IgD-negative memory B cell (primary cell): ENCODE measurements around the gene IBTK. TPM values are rescaled to one million over a fixed set of nuclear protein-coding genes. Genes with fewer than 3 reads are reported as not detected.
"Not testable (repeated sequence)": the region's sequence is repeated elsewhere in the genome, so short reads cannot be mapped to it uniquely, and the experiment has no call there.

ENCODE experiments used
- H3K27ac Mint-ChIP-seq, 3 donors: one replicate each; pipeline ENCODE4 v1.8.0; 2020 to 2022; ENCODE audit warnings: mild to moderate bottlenecking in 3 of 3, mixed read lengths in 3 of 3, moderate library complexity in 1 of 3
- H3K27me3 Mint-ChIP-seq: one replicate; pipeline ENCODE4 v1.8.0; 2021; ENCODE audit warnings: mixed read lengths
- H3K36me3 Mint-ChIP-seq: one replicate; pipeline ENCODE4 v1.8.0; 2020; ENCODE audit warnings: mild to moderate bottlenecking, mixed read lengths
- H3K4me1 Mint-ChIP-seq, 3 donors: one replicate each; pipeline ENCODE4 v1.8.0; 2020 to 2022; ENCODE audit warnings: mixed read lengths in 3 of 3, mild to moderate bottlenecking in 1 of 3
- H3K4me3 Mint-ChIP-seq, 4 donors: one replicate each; pipeline ENCODE4 v1.8.0; 2020 to 2022; ENCODE audit warnings: mild to moderate bottlenecking in 4 of 4, mixed read lengths in 4 of 4, moderate library complexity in 3 of 4
- H3K9me3 Mint-ChIP-seq, 3 donors: one replicate each; pipeline ENCODE4 v1.8.0; 2020 to 2021; ENCODE audit warnings: mixed read lengths in 3 of 3, mild to moderate bottlenecking in 1 of 3
- polyA plus RNA-seq: library from polyadenylated mRNA; unstranded; fragments of 300-500 nt; fragmentation: Illumina TruSeq; gene quantifications from one replicate; pipeline ENCODE4 v1.2.3, GENCODE V29; 2021

The IBTK gene
- polyA plus RNA-seq, 1 donor from 2014 or later: 13.1 TPM

GRCh38 chr6:82211326-82211725 is 36.2 kb downstream of the IBTK start:
- no peaks in the 10 kb centered on the region for H3K27me3 Mint-ChIP-seq
- peaks cover 0 to 1% (median 0%) of the 10 kb centered on the region in 3 donors for H3K9me3 Mint-ChIP-seq
- no peak overlapping the region for H3K4me3 Mint-ChIP-seq
- no peak overlapping the region for H3K27ac Mint-ChIP-seq
- H3K36me3 Mint-ChIP-seq: peaks cover 18% of the 10 kb centered on the region
- peaks cover 0 to 6% (median 0%) of the 10 kb centered on the region in 3 donors for H3K4me1 Mint-ChIP-seq

GRCh38 chr6:82208913-82209312 is 38.6 kb downstream of the IBTK start:
- peaks cover 21% of the 10 kb centered on the region for H3K36me3 Mint-ChIP-seq

GRCh38 chr6:82205930-82206392 is 41.6 kb downstream of the IBTK start:
- Mint-ChIP-seq H3K4me1 (peaks cover 0 to 6% (median 0%) of the 10 kb centered on the region in 3 donors), H3K4me3 (no peak overlapping the region), H3K36me3 (peaks cover 26% of the 10 kb centered on the region), H3K27me3 (no peaks in the 10 kb centered on the region), H3K27ac (peak overlapping the region in 1 of 3 donors; percentile 24), H3K9me3 (no peaks in the 10 kb centered on the region)

More at GRCh38 chr6:82208913-82209312, 38.6 kb downstream of the IBTK start:
- H3K27ac Mint-ChIP-seq: no peak overlapping the region
- H3K4me1 Mint-ChIP-seq: peaks cover 0 to 6% (median 0%) of the 10 kb centered on the region in 3 donors
- H3K27me3 Mint-ChIP-seq: no peaks in the 10 kb centered on the region
- no peaks in the 10 kb centered on the region for H3K9me3 Mint-ChIP-seq
- no peak overlapping the region for H3K4me3 Mint-ChIP-seq

GRCh38 chr6:82204020-82204419 is 43.5 kb downstream of the IBTK start:
- peaks cover 20% of the 10 kb centered on the region for H3K36me3 Mint-ChIP-seq
- no peak overlapping the region for H3K4me3 Mint-ChIP-seq
- H3K27ac Mint-ChIP-seq: no peak overlapping the region
- no peaks in the 10 kb centered on the region for H3K4me1 Mint-ChIP-seq
- H3K27me3 Mint-ChIP-seq: no peaks in the 10 kb centered on the region
- H3K9me3 Mint-ChIP-seq: no peaks in the 10 kb centered on the region

- Mint-ChIP-seq H3K4me1 (no peaks in the 10 kb centered on the region), H3K36me3 (peaks cover 12% of the 10 kb centered on the region), H3K27me3 (no peaks in the 10 kb centered on the region), H3K27ac (no peak overlapping the region), H3K9me3 (no peaks in the 10 kb centered on the region), H3K4me3 (no peak overlapping the region)
These were observed 49.8 kb downstream of the IBTK start for GRCh38 chr6:82197784-82198183.

- H3K27me3 Mint-ChIP-seq, H3K27ac Mint-ChIP-seq, H3K4me3 Mint-ChIP-seq, H3K9me3 Mint-ChIP-seq, H3K4me1 Mint-ChIP-seq: not testable (repeated sequence)
- H3K36me3 Mint-ChIP-seq: peaks cover 12% of the 10 kb centered on the region
These were observed 50.3 kb downstream of the IBTK start for GRCh38 chr6:82197245-82197644.

GRCh38 chr6:82196161-82196560 is 51.4 kb downstream of the IBTK start:
- Mint-ChIP-seq H3K27me3 (no peaks in the 10 kb centered on the region), H3K36me3 (peaks cover 10% of the 10 kb centered on the region), H3K4me1 (no peaks in the 10 kb centered on the region), H3K9me3 (no peaks in the 10 kb centered on the region), H3K27ac (no peak overlapping the region), H3K4me3 (no peak overlapping the region)

GRCh38 chr6:82195619-82196018 is 51.9 kb downstream of the IBTK start:
- Mint-ChIP-seq H3K27ac (no peak overlapping the region), H3K4me3 (no peak overlapping the region), H3K9me3 (no peaks in the 10 kb centered on the region), H3K27me3 (no peaks in the 10 kb centered on the region), H3K36me3 (peaks cover 12% of the 10 kb centered on the region), H3K4me1 (no peaks in the 10 kb centered on the region)

GRCh38 chr6:82185948-82186535 is 61.5 kb downstream of the IBTK start:
- Mint-ChIP-seq H3K9me3 (no peaks in the 10 kb centered on the region), H3K27ac (no peak overlapping the region), H3K4me1 (peaks cover 0 to 3% (median 0%) of the 10 kb centered on the region in 3 donors), H3K27me3 (no peaks in the 10 kb centered on the region), H3K36me3 (peaks cover 13% of the 10 kb centered on the region), H3K4me3 (no peak overlapping the region)

- Mint-ChIP-seq H3K27me3 (no peaks in the 10 kb centered on the region), H3K4me1 (peaks cover 0 to 3% (median 0%) of the 10 kb centered on the region in 3 donors), H3K4me3 (no peak overlapping the region), H3K27ac (no peak overlapping the region), H3K36me3 (peaks cover 14% of the 10 kb centered on the region), H3K9me3 (no peaks in the 10 kb centered on the region)
These were observed 63.8 kb downstream of the IBTK start for GRCh38 chr6:82183642-82184282.

- H3K36me3 Mint-ChIP-seq: peaks cover 13% of the 10 kb centered on the region
- H3K27me3 Mint-ChIP-seq: no peaks in the 10 kb centered on the region
- peak overlapping the region in 1 of 3 donors; percentile 4 for H3K27ac Mint-ChIP-seq
- H3K9me3 Mint-ChIP-seq: no peaks in the 10 kb centered on the region
- H3K4me3 Mint-ChIP-seq: no peak overlapping the region
- peaks cover 0 to 3% (median 0%) of the 10 kb centered on the region in 3 donors for H3K4me1 Mint-ChIP-seq
These were observed 64.8 kb downstream of the IBTK start for GRCh38 chr6:82182756-82183155.

GRCh38 chr6:82179415-82179814 is 68.1 kb downstream of the IBTK start:
- Mint-ChIP-seq H3K27ac (no peak overlapping the region), H3K27me3 (no peaks in the 10 kb centered on the region), H3K36me3 (peaks cover 10% of the 10 kb centered on the region), H3K9me3 (no peaks in the 10 kb centered on the region), H3K4me3 (no peak overlapping the region), H3K4me1 (no peaks in the 10 kb centered on the region)

GRCh38 chr6:82178759-82179112 is 68.8 kb downstream of the IBTK start:
- Mint-ChIP-seq H3K9me3 (no peaks in the 10 kb centered on the region), H3K27me3 (no peaks in the 10 kb centered on the region), H3K4me3 (no peak overlapping the region), H3K36me3 (peaks cover 10% of the 10 kb centered on the region), H3K4me1 (no peaks in the 10 kb centered on the region), H3K27ac (no peak overlapping the region)

GRCh38 chr6:82178077-82178758 is 69.3 kb downstream of the IBTK start:
- H3K4me1 Mint-ChIP-seq: no peaks in the 10 kb centered on the region
- H3K36me3 Mint-ChIP-seq: peaks cover 10% of the 10 kb centered on the region
- no peaks in the 10 kb centered on the region for H3K9me3 Mint-ChIP-seq
- H3K27me3 Mint-ChIP-seq: no peaks in the 10 kb centered on the region
- no peak overlapping the region for H3K27ac Mint-ChIP-seq
- no peak overlapping the region for H3K4me3 Mint-ChIP-seq

GRCh38 chr6:82176616-82177015 is 70.9 kb downstream of the IBTK start:
- no peak overlapping the region for H3K27ac Mint-ChIP-seq
- no peaks in the 10 kb centered on the region for H3K4me1 Mint-ChIP-seq
- H3K9me3 Mint-ChIP-seq: no peaks in the 10 kb centered on the region
- H3K4me3 Mint-ChIP-seq: no peak overlapping the region
- H3K36me3 Mint-ChIP-seq: peaks cover 9% of the 10 kb centered on the region
- no peaks in the 10 kb centered on the region for H3K27me3 Mint-ChIP-seq

- H3K27me3 Mint-ChIP-seq: no peaks in the 10 kb centered on the region
- H3K9me3 Mint-ChIP-seq: no peaks in the 10 kb centered on the region
- H3K4me1 Mint-ChIP-seq: no peaks in the 10 kb centered on the region
- H3K4me3 Mint-ChIP-seq: no peak overlapping the region
- H3K27ac Mint-ChIP-seq: no peak overlapping the region
- peaks cover 8% of the 10 kb centered on the region for H3K36me3 Mint-ChIP-seq
These were observed 75.0 kb downstream of the IBTK start for GRCh38 chr6:82172594-82172993.
